Measurements from ENCODE around the gene CUTA.

CUTA gene

GRCh38 chr6:33413241-33414120 lies 4.4 kb downstream of the CUTA start:
- H3K4me3 ChIP-seq (ENCODE audit: low read depth, low read length), result no peak overlapping the region
- in situ Hi-C loops (cut with HindIII; ENCODE audit: low sequenced_read_pairs), result no loop called here
- no peak for TF ChIP-seq CTCF (IDR thresholded peaks at IDR 0.05; ENCODE audit: low read depth, low read length, missing control alignments)
- DNase-seq (ENCODE audit: low read depth), result no peak

GRCh38 chr6:33412140-33413009 lies 5.5 kb downstream of the CUTA start:
- no peak overlapping the region for H3K4me3 ChIP-seq (ENCODE audit: low read depth, low read length)
- TF ChIP-seq CTCF (IDR thresholded peaks at IDR 0.05; ENCODE audit: low read depth, low read length, missing control alignments), result no peak
- in situ Hi-C loops (cut with HindIII; ENCODE audit: low sequenced_read_pairs), result no loop called here
- no peak for DNase-seq (ENCODE audit: low read depth)

- peak overlapping the region; percentile 72 for H3K4me3 ChIP-seq (ENCODE audit: low read depth, low read length)
- no peak for TF ChIP-seq CTCF (IDR thresholded peaks at IDR 0.05; ENCODE audit: low read depth, low read length, missing control alignments)
- no peak for DNase-seq (ENCODE audit: low read depth)
- in situ Hi-C loops (cut with HindIII; ENCODE audit: low sequenced_read_pairs), result no loop called here
These were observed 6.3 kb downstream of the CUTA start for GRCh38 chr6:33411632-33412005.

- in situ Hi-C loops (cut with HindIII; ENCODE audit: low sequenced_read_pairs), result no loop called here
- H3K4me3 ChIP-seq (ENCODE audit: low read depth, low read length), result peak within 1 kb of the TSS; percentile 72
- DNase-seq (ENCODE audit: low read depth), result peak; percentile 38
- TF ChIP-seq CTCF (IDR thresholded peaks at IDR 0.05; ENCODE audit: low read depth, low read length, missing control alignments), result no peak
These were observed 6.9 kb downstream of the CUTA start, which contains the start of gene PHF1 for GRCh38 chr6:33410711-33411631. TSS of gene PHF1 (plus strand) at chr6:33411014. CDS start at chr6:33412264, 1,250 bp downstream.

- in situ Hi-C loops (cut with HindIII; ENCODE audit: low sequenced_read_pairs), result no loop called here
- DNase-seq (ENCODE audit: low read depth), result peak; percentile 94
- TF ChIP-seq CTCF (IDR thresholded peaks at IDR 0.05; ENCODE audit: low read depth, low read length, missing control alignments), result no peak
- peak overlapping the region; percentile 72 for H3K4me3 ChIP-seq (ENCODE audit: low read depth, low read length)
These were observed 7.7 kb downstream of the CUTA start for GRCh38 chr6:33410050-33410710.

All from astrocyte of the cerebellum (primary cell).